Gastroesophageal sphincter (tissue), 4 donors: Measurements from ENCODE around the gene CDC45. TPM values are rescaled to one million over a fixed set of nuclear protein-coding genes. Genes with fewer than 3 reads are reported as not detected.

Source experiments
- ATAC-seq: fragments of 150-250 bp; one replicate; pipeline ENCODE4 v1.9.1; 2016; ENCODE audit warnings: mild to moderate bottlenecking, moderate library complexity
- H3K27ac ChIP-seq, 4 donors: fragments of 200-600 bp; sonication (generic) in 3 of 4; 1 replicate in 3 of 4; 2 replicates in 1 of 4; pipeline ENCODE4 v1.5.1; 2016 to 2019
- H3K27me3 ChIP-seq: fragments of 200-600 bp; sonication (generic); one replicate; pipeline ENCODE4 v1.5.1; 2019
- H3K36me3 ChIP-seq, 2 donors: fragments of 200-600 bp; sonication (generic); one replicate each; pipeline ENCODE4 v1.5.1; 2019; ENCODE audit warnings: control low read depth in 1 of 2
- H3K4me1 ChIP-seq, 3 donors: fragments of 200-600 bp; sonication (generic); 1 replicate in 2 of 3; 2 replicates in 1 of 3; pipeline ENCODE4 v1.5.1; 2016 to 2019; ENCODE audit warnings: control low read depth in 2 of 3
- H3K4me3 ChIP-seq, 2 donors: fragments of 200-600 bp; sonication (generic); one replicate each; pipeline ENCODE4 v1.5.1; 2019; ENCODE audit warnings: mild to moderate bottlenecking in 1 of 2, moderate library complexity in 1 of 2
- H3K9me3 ChIP-seq, 3 donors: fragments of 200-600 bp; sonication (generic); one replicate each; pipeline ENCODE4 v1.5.1; 2017 to 2019; ENCODE audit warnings: control low read depth in 2 of 3
- CTCF ChIP-seq, 4 experiments: fragments of 200-600 bp in 2 of 4; fragments of 450-650 bp in 2 of 4; sonication (generic) in 1 of 4; IDR thresholded peaks; one replicate each; pipeline ENCODE4 v1.5.1; 2017 to 2019; ENCODE audit warnings: antibody characterized with exemption in 4 of 4, mild to moderate bottlenecking in 2 of 4, moderate library complexity in 2 of 4
- EP300 ChIP-seq: sonication (generic); formaldehyde crosslinking; IDR thresholded peaks from one replicate; pipeline ENCODE4 v1.6.1; 2017; ENCODE audit warnings: antibody characterized with exemption, mild to moderate bottlenecking
- POLR2A ChIP-seq, 2 donors: fragments of 450-650 bp; IDR thresholded peaks; one replicate each; pipeline ENCODE4 v1.6.1; 2017; ENCODE audit warnings: antibody characterized with exemption in 2 of 2, mild to moderate bottlenecking in 2 of 2, moderate library complexity in 1 of 2
- POLR2AphosphoS5 ChIP-seq: sonication (generic); formaldehyde crosslinking; IDR thresholded peaks from one replicate; pipeline ENCODE4 v1.6.1; 2017; ENCODE audit warnings: antibody characterized with exemption
- WGBS, 2 donors: methylation state at CpG; one replicate each; pipeline ENCODE4 v1.1.5; 2018; ENCODE audit warnings: low coverage in 1 of 2; 5-methylcytosine and 5-hydroxymethylcytosine counted together
- total RNA-seq, 4 donors: library from RNA; depleted of rRNA; stranded (reverse); fragments of >200 nt; gene quantifications; one replicate each; pipeline ENCODE4 v1.1.0, GENCODE V29; 2016

Gene CDC45
- total RNA-seq, 4 donors from 2014 or later, result 2.1 TPM; not detected in 3

- ATAC-seq, result no peak
- H3K36me3 ChIP-seq, result no peaks in the 10 kb centered on the region
- TF ChIP-seq EP300 (no peak), POLR2A (IDR thresholded peaks at IDR 0.05) (no peak), CTCF (IDR thresholded peaks at IDR 0.05) (no peak), POLR2AphosphoS5 (no peak)
Measured at GRCh38 chr22:19533857-19534256, 54.1 kb downstream of the CDC45 start.

GRCh38 chr22:19535001-19535400, 55.3 kb downstream of the CDC45 start:
- 20 to 34% methylated on average over 2 to 3 of the region's 3 CpGs for whole genome bisulfite sequencing, 2 donors
- H3K9me3 ChIP-seq, result no peaks in the 10 kb centered on the region

More at GRCh38 chr22:19533857-19534256, 54.1 kb downstream of the CDC45 start:
- Histone ChIP-seq H3K4me1 (no peaks in the 10 kb centered on the region), H3K27ac (no peak overlapping the region), H3K9me3 (no peaks in the 10 kb centered on the region), H3K4me3 (no peak overlapping the region), H3K27me3 (peaks cover 29% of the 10 kb centered on the region)

GRCh38 chr22:19536564-19536963, 56.8 kb downstream of the CDC45 start:
- WGBS, 2 donors, result 85% methylated on average over 9 of the region's 9 CpGs; no CpG with 5 or more reads in 1 of the 2 donors
- TF ChIP-seq CTCF (IDR thresholded peaks at IDR 0.05) (no peak), EP300 (no peak), POLR2A (IDR thresholded peaks at IDR 0.05) (no peak), POLR2AphosphoS5 (no peak)
- Histone ChIP-seq H3K36me3 (no peaks in the 10 kb centered on the region), H3K27ac (no peak overlapping the region), H3K4me1 (no peaks in the 10 kb centered on the region), H3K9me3 (no peaks in the 10 kb centered on the region), H3K27me3 (peaks cover 16% of the 10 kb centered on the region), H3K4me3 (no peak overlapping the region)
- no peak for ATAC-seq

More at GRCh38 chr22:19535001-19535400, 55.3 kb downstream of the CDC45 start:
- no peaks in the 10 kb centered on the region for H3K36me3 ChIP-seq
- H3K4me3 ChIP-seq, result no peak overlapping the region
- ATAC-seq, result no peak
- H3K27me3 ChIP-seq, result peaks cover 25% of the 10 kb centered on the region
- TF ChIP-seq EP300, result no peak
- no peak for TF ChIP-seq CTCF (IDR thresholded peaks at IDR 0.05)
- no peak for TF ChIP-seq POLR2A (IDR thresholded peaks at IDR 0.05)
- no peak for TF ChIP-seq POLR2AphosphoS5
- H3K4me1 ChIP-seq, result no peaks in the 10 kb centered on the region
- H3K27ac ChIP-seq, result no peak overlapping the region

GRCh38 chr22:19537941-19538488, 58.3 kb downstream of the CDC45 start:
- Histone ChIP-seq H3K4me3 (no peak overlapping the region), H3K9me3 (no peaks in the 10 kb centered on the region), H3K27ac (no peak overlapping the region), H3K36me3 (no peaks in the 10 kb centered on the region), H3K27me3 (peaks cover 16% of the 10 kb centered on the region), H3K4me1 (no peaks in the 10 kb centered on the region)
- 83% methylated on average over 5 of the region's 5 CpGs; no CpG with 5 or more reads in 1 of the 2 donors for WGBS, 2 donors
- TF ChIP-seq POLR2AphosphoS5 (no peak), POLR2A (IDR thresholded peaks at IDR 0.05) (no peak), CTCF (IDR thresholded peaks at IDR 0.05) (no peak), EP300 (no peak)
- ATAC-seq, result no peak

GRCh38 chr22:19540394-19540793, 60.7 kb downstream of the CDC45 start:
- TF ChIP-seq POLR2AphosphoS5 (no peak), POLR2A (IDR thresholded peaks at IDR 0.05) (no peak), CTCF (IDR thresholded peaks at IDR 0.05) (no peak), EP300 (no peak)
- ATAC-seq, result no peak
- H3K36me3 ChIP-seq, result no peaks in the 10 kb centered on the region
- no peak overlapping the region for H3K4me3 ChIP-seq
- H3K27me3 ChIP-seq, result peaks cover 26% of the 10 kb centered on the region
- no peaks in the 10 kb centered on the region for H3K9me3 ChIP-seq
- no peaks in the 10 kb centered on the region for H3K4me1 ChIP-seq
- no peak overlapping the region for H3K27ac ChIP-seq
